Measurements from ENCODE around the gene HNRNPU.

HNRNPU gene

GRCh38 chr1:244864253-244865027 is at the start of gene HNRNPU (continued):
- TF ChIP-seq ZNF366 (tag by site-specific recombination; conservative IDR thresholded peaks at IDR 0.05) = peak; percentile 78
- TF ChIP-seq ZBTB11 (tag by site-specific recombination; conservative IDR thresholded peaks at IDR 0.05; ENCODE audit: low read depth) = peak; percentile 52
- TF ChIP-seq ZNF2 (tag by site-specific recombination; IDR thresholded peaks at IDR 0.05) = peak; percentile 78
- peak; percentile 54 for TF ChIP-seq ZSCAN23 (tag by site-specific recombination; IDR thresholded peaks at IDR 0.05)
- peak; percentile 11; the same call in 1 of the 2 replicates for TF ChIP-seq ZSCAN5A (tag by site-specific recombination; IDR thresholded peaks at IDR 0.05)
- TF ChIP-seq KLF10 (tag by site-specific recombination; IDR thresholded peaks at IDR 0.05) = peak; percentile 90
- 0 out of 2 replicates have a peak, but pooled peaks have one; percentile 15 for TF ChIP-seq ZNF645 (tag by site-specific recombination; IDR thresholded peaks at IDR 0.05)
- 0 out of 2 replicates have a peak, but pooled peaks have one; percentile 41 for TF ChIP-seq ZNF10 (tag by site-specific recombination; IDR thresholded peaks at IDR 0.05)
- no peak for TF ChIP-seq ZNF112 (tag by site-specific recombination; IDR thresholded peaks at IDR 0.05)
- TF ChIP-seq PRDM2 (tag by site-specific recombination; IDR thresholded peaks at IDR 0.05; ENCODE audit: borderline replicate concordance) = no peak
- peak; percentile 76 for TF ChIP-seq ZFP37 (tag by site-specific recombination; IDR thresholded peaks at IDR 0.05)
- 0 out of 2 replicates have a peak, but pooled peaks have one; percentile 1 for TF ChIP-seq GLI2 (tag by site-specific recombination; IDR thresholded peaks at IDR 0.05; ENCODE audit: borderline replicate concordance, low read depth)
- TF ChIP-seq SP7 (tag by site-specific recombination; IDR thresholded peaks at IDR 0.05) = peak; percentile 78
- TF ChIP-seq ZBTB6 (tag by site-specific recombination; IDR thresholded peaks at IDR 0.05) = 0 out of 2 replicates have a peak, but pooled peaks have one; percentile 1
- TF ChIP-seq MZF1 (tag by site-specific recombination; IDR thresholded peaks at IDR 0.05; ENCODE audit: borderline replicate concordance) = no peak
- TF ChIP-seq ZNF354C (tag by site-specific recombination; IDR thresholded peaks at IDR 0.05; ENCODE audit: borderline replicate concordance, low read depth) = no peak
- no peak for TF ChIP-seq ZBTB7A (tag by site-specific recombination; IDR thresholded peaks at IDR 0.05; ENCODE audit: low read depth)
- peak; percentile 100 for TF ChIP-seq ZBTB26 (tag by site-specific recombination; optimal IDR thresholded peaks at IDR 0.05)
- TF ChIP-seq ZNF629 (tag by site-specific recombination; IDR thresholded peaks at IDR 0.05) = peak; percentile 79
- TF ChIP-seq ZSCAN4 (tag by site-specific recombination; IDR thresholded peaks at IDR 0.05) = no peak; the same call in 1 of the 2 replicates
- peak; percentile 89 for TF ChIP-seq KLF16 (tag by site-specific recombination; IDR thresholded peaks at IDR 0.05)
- TF ChIP-seq ZNF664 (tag by site-specific recombination; IDR thresholded peaks at IDR 0.05) = 0 out of 2 replicates have a peak, but pooled peaks have one; percentile 46
